ENCODE data around the gene CEMIP.

DNA sequence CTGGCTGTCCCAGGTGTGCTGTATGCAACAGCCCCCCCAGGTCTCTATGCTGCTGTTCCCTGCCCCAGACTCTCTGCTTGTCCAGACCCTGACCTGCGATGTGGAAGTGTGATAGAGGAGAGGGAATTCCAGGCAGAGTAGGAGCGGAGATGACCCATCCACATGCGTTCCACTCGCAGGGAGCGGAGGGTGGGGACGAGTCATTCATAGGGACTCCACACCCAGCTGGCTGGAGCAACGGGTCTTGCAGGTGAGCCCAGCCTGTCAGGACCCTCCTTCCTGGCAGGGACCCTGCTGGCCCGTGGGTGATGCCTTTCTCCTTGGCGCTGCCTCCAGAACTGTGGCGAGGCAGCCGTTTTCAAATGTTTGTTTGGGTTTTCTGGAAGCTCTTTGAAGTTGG is 58.8 kb downstream of the CEMIP start:
- TF ChIP-seq, protein P1, sequence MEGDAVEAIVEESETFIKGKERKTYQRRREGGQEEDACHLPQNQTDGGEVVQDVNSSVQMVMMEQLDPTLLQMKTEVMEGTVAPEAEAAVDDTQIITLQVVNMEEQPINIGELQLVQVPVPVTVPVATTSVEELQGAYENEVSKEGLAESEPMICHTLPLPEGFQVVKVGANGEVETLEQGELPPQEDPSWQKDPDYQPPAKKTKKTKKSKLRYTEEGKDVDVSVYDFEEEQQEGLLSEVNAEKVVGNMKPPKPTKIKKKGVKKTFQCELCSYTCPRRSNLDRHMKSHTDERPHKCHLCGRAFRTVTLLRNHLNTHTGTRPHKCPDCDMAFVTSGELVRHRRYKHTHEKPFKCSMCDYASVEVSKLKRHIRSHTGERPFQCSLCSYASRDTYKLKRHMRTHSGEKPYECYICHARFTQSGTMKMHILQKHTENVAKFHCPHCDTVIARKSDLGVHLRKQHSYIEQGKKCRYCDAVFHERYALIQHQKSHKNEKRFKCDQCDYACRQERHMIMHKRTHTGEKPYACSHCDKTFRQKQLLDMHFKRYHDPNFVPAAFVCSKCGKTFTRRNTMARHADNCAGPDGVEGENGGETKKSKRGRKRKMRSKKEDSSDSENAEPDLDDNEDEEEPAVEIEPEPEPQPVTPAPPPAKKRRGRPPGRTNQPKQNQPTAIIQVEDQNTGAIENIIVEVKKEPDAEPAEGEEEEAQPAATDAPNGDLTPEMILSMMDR (IDR thresholded peaks at IDR 0.05): no peak
- no peak for TF ChIP-seq POLR2A (IDR thresholded peaks at IDR 0.05)
- no peak for TF ChIP-seq EP300 (IDR thresholded peaks at IDR 0.05; ENCODE audit: low read depth)
- TF ChIP-seq POLR2AphosphoS5 (IDR thresholded peaks at IDR 0.05): no peak

Data from transverse colon (tissue), 4 donors.